ENCODE data around the gene CD9. TPM values are rescaled to one million over a fixed set of nuclear protein-coding genes. Genes with fewer than 3 reads are reported as not detected.

CD9 gene
- polyA plus RNA-seq, 1 donor (not counting 4 experiments of a cell fraction or from before 2014, with no cell fraction given): 1,084 TPM

- Histone ChIP-seq H3K27ac (ENCODE audit: control insufficient read depth, insufficient read depth, low read length) (peak overlapping the region; percentile 95), H4K20me1 (ENCODE audit: control insufficient read depth, extremely low read depth, insufficient read depth, low read length) (no peaks in the 10 kb centered on the region), H3K27me3 (ENCODE audit: control insufficient read depth, extremely low read depth, insufficient read depth, low read length) (no peaks in the 10 kb centered on the region), H3K4me2 (ENCODE audit: control insufficient read depth, extremely low read depth, insufficient read depth, low read depth, low read length) (no peak overlapping the region), H3K9ac (ENCODE audit: control insufficient read depth, extremely low read depth, insufficient read depth, low read length) (peak overlapping the region; percentile 85), H3K9me3 (ENCODE audit: control insufficient read depth, low read depth, low read length) (no peaks in the 10 kb centered on the region), H3K9me1 (ENCODE audit: control insufficient read depth, extremely low read depth, insufficient read depth, low read length) (no peaks in the 10 kb centered on the region), H3K79me2 (ENCODE audit: control insufficient read depth, insufficient read depth, low read length) (no peaks in the 10 kb centered on the region), H2AFZ (ENCODE audit: control insufficient read depth, low read length) (no peak overlapping the region), H3K4me3 (ENCODE audit: control insufficient read depth in 2 of 3, extremely low read depth in 1 of 3, insufficient read depth in 2 of 3, low read depth in 1 of 3, low read length in 3 of 3) (no peak overlapping the region), H3K4me1 (ENCODE audit: control insufficient read depth, extremely low read depth, insufficient read depth, low read length) (peaks cover 42% of the 10 kb centered on the region), H3K36me3 (ENCODE audit: control insufficient read depth in 2 of 2, extremely low read depth in 1 of 2, insufficient read depth in 2 of 2, low read length in 2 of 2) (no peaks in the 10 kb centered on the region)
- dilution Hi-C loops (cut with MboI; ENCODE audit: extremely low pct_ligation_motif_present, low sequenced_read_pairs): no loop called here
- TF ChIP-seq EZH2 (IDR thresholded peaks at IDR 0.05; ENCODE audit: low read length) (no peak), CTCF (optimal IDR thresholded peaks at IDR 0.05 in 1 of 3, IDR thresholded peaks at IDR 0.05 in 1 of 3, conservative IDR thresholded peaks at IDR 0.05 in 1 of 3; ENCODE audit: extremely low read depth in 1 of 3, insufficient read depth in 2 of 3, low read length in 3 of 3) (no peak)
- FAIRE-seq: no peak
- no peak for DNase-seq (ENCODE audit: low read depth, low spot score)
These were observed 79.0 kb downstream of the CD9 start for GRCh38 chr12:6279256-6279628.

GRCh38 chr12:6279631-6280030, 79.4 kb downstream of the CD9 start:
- Histone ChIP-seq H3K4me1 (ENCODE audit: control insufficient read depth, extremely low read depth, insufficient read depth, low read length) (peaks cover 38% of the 10 kb centered on the region), H3K9ac (ENCODE audit: control insufficient read depth, extremely low read depth, insufficient read depth, low read length) (peak overlapping the region; percentile 85), H2AFZ (ENCODE audit: control insufficient read depth, low read length) (no peak overlapping the region), H4K20me1 (ENCODE audit: control insufficient read depth, extremely low read depth, insufficient read depth, low read length) (no peaks in the 10 kb centered on the region), H3K27ac (ENCODE audit: control insufficient read depth, insufficient read depth, low read length) (peak overlapping the region; percentile 95), H3K4me3 (ENCODE audit: control insufficient read depth in 2 of 3, extremely low read depth in 1 of 3, insufficient read depth in 2 of 3, low read depth in 1 of 3, low read length in 3 of 3) (peak overlapping the region in 1 of 3 experiments; percentile 17), H3K79me2 (ENCODE audit: control insufficient read depth, insufficient read depth, low read length) (no peaks in the 10 kb centered on the region), H3K9me3 (ENCODE audit: control insufficient read depth, low read depth, low read length) (no peaks in the 10 kb centered on the region), H3K9me1 (ENCODE audit: control insufficient read depth, extremely low read depth, insufficient read depth, low read length) (no peaks in the 10 kb centered on the region), H3K27me3 (ENCODE audit: control insufficient read depth, extremely low read depth, insufficient read depth, low read length) (no peaks in the 10 kb centered on the region), H3K36me3 (ENCODE audit: control insufficient read depth in 2 of 2, extremely low read depth in 1 of 2, insufficient read depth in 2 of 2, low read length in 2 of 2) (no peaks in the 10 kb centered on the region), H3K4me2 (ENCODE audit: control insufficient read depth, extremely low read depth, insufficient read depth, low read depth, low read length) (peak overlapping the region; percentile 89)
- FAIRE-seq (no peak), DNase-seq (ENCODE audit: low read depth, low spot score) (no peak)
- TF ChIP-seq CTCF (optimal IDR thresholded peaks at IDR 0.05 in 1 of 3, IDR thresholded peaks at IDR 0.05 in 1 of 3, conservative IDR thresholded peaks at IDR 0.05 in 1 of 3; ENCODE audit: extremely low read depth in 1 of 3, insufficient read depth in 2 of 3, low read length in 3 of 3) (no peak), EZH2 (IDR thresholded peaks at IDR 0.05; ENCODE audit: low read length) (no peak)
- dilution Hi-C loops (cut with MboI; ENCODE audit: extremely low pct_ligation_motif_present, low sequenced_read_pairs): no loop called here
